K562 (cell line): ENCODE results near the gene BAZ2A. TPM values are rescaled to one million over a fixed set of nuclear protein-coding genes. Genes with fewer than 3 reads are reported as not detected.

Experiments
- CGGBP1 ChIP-seq: fragments of 250-450 bp; sonication (Bioruptor Pico); IDR thresholded peaks from 2 replicates; pipeline ENCODE4 v1.9.0; 2021; ENCODE audit warnings: mild to moderate bottlenecking
- CREBBP ChIP-seq: IDR thresholded peaks from one replicate; pipeline ENCODE4 v1.6.1; 2012; ENCODE audit warnings: low read depth, mild to moderate bottlenecking, control low read depth, inconsistent platforms, low read length
- EWSR1 ChIP-seq: fragments of 450-650 bp; IDR thresholded peaks from 2 replicates; pipeline ENCODE4 v1.6.1; 2018; ENCODE audit warnings: borderline replicate concordance, mild to moderate bottlenecking, low read depth, moderate library complexity; ENCODE audit not compliant: partially characterized antibody
- FOXP1 ChIP-seq: sonication (generic); formaldehyde crosslinking; IDR thresholded peaks from 2 replicates; pipeline ENCODE4 v1.8.0; 2022; ENCODE audit warnings: mild to moderate bottlenecking, missing genetic modification reagents
- HCFC1 ChIP-seq: IDR thresholded peaks from 2 replicates; pipeline ENCODE4 v1.6.1; 2012; ENCODE audit warnings: low read depth, low read length, improper control_type of control experiment
- MLLT1 ChIP-seq, 2 experiments: fragments of 450-650 bp; IDR thresholded peaks; 2 replicates each; pipeline ENCODE4 v1.6.1; 2016
- NFIX ChIP-seq: fragments of 250-450 bp; sonication (Bioruptor Pico); IDR thresholded peaks from 2 replicates; pipeline ENCODE4 v1.4.0; 2020; ENCODE audit warnings: low read depth, mild to moderate bottlenecking, moderate library complexity
- NFXL1 ChIP-seq: fragments of 450-650 bp; formaldehyde crosslinking; IDR thresholded peaks from 2 replicates; pipeline ENCODE4 v1.4.0; 2021; ENCODE audit warnings: mild to moderate bottlenecking
- TARDBP ChIP-seq: fragments of 450-650 bp; IDR thresholded peaks from 2 replicates; pipeline ENCODE4 v1.6.1; 2016
- TEAD4 ChIP-seq, 2 experiments: sonication (generic) in 1 of 2; formaldehyde crosslinking in 1 of 2; IDR thresholded peaks; 2 replicates each; pipeline versions ENCODE4 v1.6.1 to v1.8.0; 2012 to 2022; ENCODE audit warnings: borderline replicate concordance in 1 of 2, inconsistent platforms in 1 of 2, low read length in 1 of 2, mild to moderate bottlenecking in 1 of 2, missing genetic modification reagents in 1 of 2
- ZBTB26 ChIP-seq: fragments of 450-650 bp; formaldehyde crosslinking; IDR thresholded peaks from 2 replicates; pipeline ENCODE4 v1.4.0; 2022; ENCODE audit warnings: missing genetic modification characterization
- ZBTB49 ChIP-seq: sonication (generic); formaldehyde crosslinking; IDR thresholded peaks from 2 replicates; pipeline ENCODE4 v1.8.0; 2022; ENCODE audit warnings: missing genetic modification reagents, mild to moderate bottlenecking, borderline replicate concordance
- ZNF586 ChIP-seq: fragments of 450-650 bp; formaldehyde crosslinking; conservative IDR thresholded peaks from 2 replicates; pipeline ENCODE4 v1.4.0; 2020; ENCODE audit warnings: mild to moderate bottlenecking, moderate library complexity
- ZNF592 ChIP-seq: fragments of 450-650 bp; IDR thresholded peaks from 2 replicates; pipeline ENCODE4 v1.6.1; 2017; ENCODE audit warnings: antibody characterized with exemption, mild to moderate bottlenecking
- polyA plus RNA-seq, 8 experiments: library from polyadenylated mRNA; depleted of rRNA in 4 of 8; stranded (reverse) in 5 of 8; unstranded in 3 of 8; fragments of >200 nt; fragmentation: Nextera tagmentation in 2 of 8; fragmentation: Illumina TruSeq in 1 of 8; extraction: Ambion mirVana in 2 of 8; extraction: Trizol in 1 of 8; gene quantifications; 2 replicates each; pipeline versions ENCODE4 v1.2.1 to v1.2.3, GENCODE V29; 2011 to 2014; ENCODE audit warnings: inconsistent platforms in 1 of 8, missing spikeins in 1 of 8
- total RNA-seq, 7 experiments: library from RNA; depleted of rRNA in 6 of 7; stranded (reverse); fragments of >200 nt in 6 of 7; fragmentation: Illumina TruSeq in 2 of 7; extraction: Trizol in 2 of 7; gene quantifications; 2 replicates each; pipeline versions ENCODE4 v1.2.1 to v1.2.3, GENCODE V29; 2011 to 2021; ENCODE audit warnings: low replicate concordance in 1 of 7

The BAZ2A gene
- total and polyA plus RNA-seq, 9 of the 15 experiments (the other 6 are each of a cell fraction or from before 2014, with no cell fraction given), result 4.5 to 86.4 (median 26.2) TPM

- TF ChIP-seq ZBTB26 (no peak), TEAD4 (IDR thresholded peaks at IDR 0.05; ENCODE audit: low read length) (peak; percentile 64; the same call in 1 of the 2 replicates), TEAD4 (CRISPR knock-in tag; IDR thresholded peaks at IDR 0.05; ENCODE audit: borderline replicate concordance) (no peak), ZBTB49 (CRISPR knock-in tag) (no peak), TARDBP (no peak), NFIX (peak; percentile 92), NFXL1 (CRISPR knock-in tag) (peak; percentile 73; the same call in 1 of the 2 replicates), ZNF592 (0 out of 2 replicates have a peak, but pooled peaks have one; percentile 7), FOXP1 (CRISPR knock-in tag) (no peak), CREBBP (no peak), EWSR1 (no peak), CGGBP1 (CRISPR knock-in tag) (no peak), MLLT1 (IDR thresholded peaks at IDR 0.05) (no peak), ZNF586 (peak; percentile 59; the same call in 1 of the 2 replicates), HCFC1 (peak; percentile 55; the same call in 1 of the 2 replicates)
Observed at GRCh38 chr12:56636675-56637540, 6.8 kb upstream of the BAZ2A start (continued).
